Sigmoid colon (tissue), 3 donors: ENCODE measurements around the gene TFB2M.

Source experiments
- CTCF ChIP-seq, 4 experiments: fragments of 450-650 bp in 3 of 4; fragments of 200-600 bp in 1 of 4; IDR thresholded peaks; one replicate each; pipeline ENCODE4 v1.5.1; 2016 to 2019; ENCODE audit warnings: antibody characterized with exemption in 4 of 4, mild to moderate bottlenecking in 3 of 4, moderate library complexity in 2 of 4
- POLR2A ChIP-seq, 2 donors: fragments of 450-650 bp; IDR thresholded peaks; one replicate each; pipeline ENCODE4 v1.6.1; 2016; ENCODE audit warnings: antibody characterized with exemption in 2 of 2, mild to moderate bottlenecking in 2 of 2, moderate library complexity in 2 of 2

DNA sequence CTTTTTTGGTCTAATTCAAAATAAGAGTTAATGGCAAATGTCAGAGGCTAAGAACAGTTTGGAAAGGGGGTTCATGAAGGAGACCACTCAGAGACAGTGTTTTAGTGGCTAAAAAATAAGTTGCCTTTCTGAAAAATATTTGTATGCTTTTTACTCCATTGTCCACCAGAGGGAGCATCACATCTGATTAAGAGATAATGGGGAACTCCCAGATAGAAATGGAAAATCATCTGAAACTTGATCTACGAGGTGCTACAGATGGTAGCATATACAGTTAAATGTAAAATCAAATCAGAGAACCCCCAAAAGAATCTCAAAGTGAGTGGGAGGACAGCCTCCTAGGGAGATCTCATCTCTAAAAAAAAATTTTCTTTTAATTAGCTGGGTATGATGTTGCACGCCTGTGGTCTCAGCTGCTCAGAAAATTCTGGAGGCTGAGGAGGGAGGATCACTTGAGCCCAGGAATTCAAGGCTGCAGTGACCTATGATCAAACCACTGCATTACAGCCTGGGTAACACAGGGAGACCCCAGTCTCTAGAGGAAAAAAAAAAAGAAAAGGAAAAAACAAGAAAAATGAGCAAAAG, 68.6 kb downstream of the TFB2M start:
- no peak for TF ChIP-seq POLR2A (IDR thresholded peaks at IDR 0.05)
- peak; percentile 36 to 77 (median 70) for TF ChIP-seq CTCF (IDR thresholded peaks at IDR 0.05)
